ENCODE results near the gene ZEB2. TPM values are rescaled to one million over a fixed set of nuclear protein-coding genes. Genes with fewer than 3 reads are reported as not detected.

Gene ZEB2
- total and polyA plus RNA-seq, 8 donors, result 10.7 to 161 (median 43.1) TPM

DNA sequence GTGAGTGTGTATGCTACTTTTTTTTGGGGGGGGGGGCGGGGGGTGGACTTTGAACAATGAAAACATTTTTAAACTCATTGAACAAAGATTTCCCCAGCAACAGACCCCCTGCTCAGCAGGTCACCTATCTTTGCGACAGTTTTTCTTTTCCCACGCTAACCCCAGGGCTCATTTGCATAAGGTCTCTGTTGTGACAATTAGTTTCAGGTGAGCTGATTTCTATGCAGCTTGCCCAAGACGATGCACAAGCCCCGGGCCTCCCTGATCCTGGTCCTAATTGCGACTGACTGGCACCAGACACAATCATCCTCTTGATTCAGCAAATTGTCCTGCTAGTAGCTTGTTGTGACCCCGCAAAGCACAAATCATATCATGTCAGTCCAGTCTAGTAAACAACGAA lies 40.3 kb downstream of the ZEB2 start:
- H3K27me3 ChIP-seq, result no peaks in the 10 kb centered on the region
- H3K9me3 ChIP-seq, result no peaks in the 10 kb centered on the region
- no peak for DNase-seq
- 63 to 76% (median 67%) methylated on average over 8 of the region's 8 CpGs for whole genome bisulfite sequencing, 5 donors
- TF ChIP-seq POLR2A (IDR thresholded peaks at IDR 0.05) (no peak), CTCF (IDR thresholded peaks at IDR 0.05) (no peak), EP300 (IDR thresholded peaks at IDR 0.05) (no peak), POLR2AphosphoS5 (IDR thresholded peaks at IDR 0.05) (no peak)
- no peak overlapping the region for H3K4me3 ChIP-seq
- intact Hi-C loops (cut with DNase I; ENCODE audit: low total_unique reads), result no loop called here
- peaks cover 0 to 66% (median 5%) of the 10 kb centered on the region in 4 donors for H3K4me1 ChIP-seq
- peak overlapping the region in 2 of 5 donors; percentile 16 to 27 for H3K27ac ChIP-seq
- no peaks in the 10 kb centered on the region for H3K36me3 ChIP-seq

- no peaks in the 10 kb centered on the region for H3K36me3 ChIP-seq
- no peak for TF ChIP-seq POLR2A (IDR thresholded peaks at IDR 0.05)
- H3K27ac ChIP-seq, result peak overlapping the region in 2 of 5 donors; percentile 16 to 27
- intact Hi-C loops (cut with DNase I; ENCODE audit: low total_unique reads), result no loop called here
- H3K9me3 ChIP-seq, result no peaks in the 10 kb centered on the region
- DNase-seq, result no peak
- peaks cover 0 to 61% (median 5%) of the 10 kb centered on the region in 4 donors for H3K4me1 ChIP-seq
- no peaks in the 10 kb centered on the region for H3K27me3 ChIP-seq
- no peak overlapping the region for H3K4me3 ChIP-seq
- WGBS, 5 donors, result 60 to 80% (median 73%) methylated on average over 4 of the region's 4 CpGs
These were observed 40.8 kb downstream of the ZEB2 start for GRCh38 chr2:144479138-144479537.

GRCh38 chr2:144477957-144478311 lies 42.0 kb downstream of the ZEB2 start:
- TF ChIP-seq EP300 (IDR thresholded peaks at IDR 0.05) (no peak), CTCF (IDR thresholded peaks at IDR 0.05) (no peak), POLR2A (IDR thresholded peaks at IDR 0.05) (no peak), POLR2AphosphoS5 (IDR thresholded peaks at IDR 0.05) (no peak)
- H3K9me3 ChIP-seq, result no peaks in the 10 kb centered on the region
- H3K4me1 ChIP-seq, result peaks cover 0 to 53% (median 5%) of the 10 kb centered on the region in 4 donors
- H3K27me3 ChIP-seq, result no peaks in the 10 kb centered on the region
- no peaks in the 10 kb centered on the region for H3K36me3 ChIP-seq
- DNase-seq, result no peak
- peak overlapping the region in 1 of 5 donors; percentile 27 for H3K27ac ChIP-seq
- intact Hi-C loops (cut with DNase I; ENCODE audit: low total_unique reads), result no loop called here
- H3K4me3 ChIP-seq, result peak overlapping the region in 1 of 4 donors; percentile 14
- 79 to 86% (median 83%) methylated on average over 7 of the region's 7 CpGs for WGBS, 5 donors

DNA sequence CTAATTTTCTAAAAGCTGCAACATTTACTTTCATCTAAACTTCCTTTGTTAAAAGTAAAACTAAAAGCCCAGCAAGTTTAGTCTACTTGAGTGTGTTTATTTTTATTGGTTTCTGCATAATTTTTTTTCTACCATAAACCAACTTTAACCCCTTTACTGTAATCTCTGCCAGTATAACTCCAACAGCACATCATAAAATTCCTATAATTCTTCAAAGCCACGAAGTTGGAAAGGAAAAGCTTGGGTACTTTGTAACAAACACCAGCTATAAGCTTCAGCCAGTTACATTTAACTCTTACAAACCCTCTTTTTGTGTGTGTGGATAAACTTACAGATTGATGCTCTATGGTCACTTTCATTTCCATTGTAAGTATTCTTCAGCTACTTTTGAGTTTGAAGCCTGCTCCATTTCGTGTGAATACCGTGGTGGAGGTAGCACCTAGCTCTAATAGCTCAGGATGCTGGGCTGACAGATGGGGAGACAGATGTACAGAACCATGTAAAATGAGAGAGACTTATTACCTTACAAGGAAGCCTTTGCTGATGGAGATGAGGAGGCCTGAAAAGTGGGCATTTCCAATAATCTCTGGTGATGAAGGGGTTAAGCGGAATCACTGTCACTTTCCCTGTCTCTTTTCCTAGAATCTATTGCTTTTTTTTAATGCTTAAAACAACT lies 42.5 kb downstream of the ZEB2 start:
- no peak for TF ChIP-seq POLR2AphosphoS5 (IDR thresholded peaks at IDR 0.05)
- no peak for TF ChIP-seq POLR2A (IDR thresholded peaks at IDR 0.05)
- TF ChIP-seq CTCF (IDR thresholded peaks at IDR 0.05), result no peak
- no peak for TF ChIP-seq EP300 (IDR thresholded peaks at IDR 0.05)
- intact Hi-C loops (cut with DNase I; ENCODE audit: low total_unique reads), result no loop called here
- WGBS, 5 donors, result 66 to 76% (median 67%) methylated on average over 4 of the region's 4 CpGs
- H3K27me3 ChIP-seq, result no peaks in the 10 kb centered on the region
- no peaks in the 10 kb centered on the region for H3K9me3 ChIP-seq
- no peak for DNase-seq
- H3K4me3 ChIP-seq, result peak overlapping the region in 1 of 4 donors; percentile 14
- H3K36me3 ChIP-seq, result no peaks in the 10 kb centered on the region
- H3K27ac ChIP-seq, result peak overlapping the region in 2 of 5 donors; percentile 13 to 27
- peaks cover 0 to 53% (median 5%) of the 10 kb centered on the region in 4 donors for H3K4me1 ChIP-seq

GRCh38 chr2:144476682-144477081 lies 43.2 kb downstream of the ZEB2 start:
- Histone ChIP-seq H3K4me1 (peaks cover 0 to 53% (median 5%) of the 10 kb centered on the region in 4 donors), H3K4me3 (no peak overlapping the region), H3K27me3 (no peaks in the 10 kb centered on the region), H3K36me3 (no peaks in the 10 kb centered on the region), H3K27ac (no peak overlapping the region), H3K9me3 (no peaks in the 10 kb centered on the region)
- WGBS, 5 donors, result 61 to 82% (median 79%) methylated on average over 1 of the region's 1 CpG
- DNase-seq, result no peak
- TF ChIP-seq POLR2A (IDR thresholded peaks at IDR 0.05) (no peak), CTCF (IDR thresholded peaks at IDR 0.05) (no peak), POLR2AphosphoS5 (IDR thresholded peaks at IDR 0.05) (no peak), EP300 (IDR thresholded peaks at IDR 0.05) (no peak)
- intact Hi-C loops (cut with DNase I; ENCODE audit: low total_unique reads), result no loop called here

Data from stomach (tissue), 9 donors.